Lung microvascular endothelial cell (primary cell): ENCODE data around the gene COL19A1. TPM values are rescaled to one million over a fixed set of nuclear protein-coding genes. Genes with fewer than 3 reads are reported as not detected.
"Not testable (repeated sequence)": the region's sequence is repeated elsewhere in the genome, so short reads cannot be mapped to it uniquely, and the experiment has no call there.

Experiments
- DNase-seq, 2 donors: peaks; one replicate each; pipeline versions ENCODE4 v3.0.0 to v3.0.0-alpha.2; 2010; ENCODE audit warnings: low read depth in 2 of 2
- total RNA-seq: library from RNA; depleted of rRNA; stranded (reverse); fragments of >200 nt; gene quantifications from 2 replicates; pipeline ENCODE4 v1.2.1, GENCODE V29; 2014

Gene COL19A1
- total RNA-seq, 1 donor from 2014 or later: not detected

- not testable (repeated sequence) for DNase-seq
These were observed 99.6 kb downstream of the COL19A1 start for GRCh38 chr6:69965974-69966373.

DNA sequence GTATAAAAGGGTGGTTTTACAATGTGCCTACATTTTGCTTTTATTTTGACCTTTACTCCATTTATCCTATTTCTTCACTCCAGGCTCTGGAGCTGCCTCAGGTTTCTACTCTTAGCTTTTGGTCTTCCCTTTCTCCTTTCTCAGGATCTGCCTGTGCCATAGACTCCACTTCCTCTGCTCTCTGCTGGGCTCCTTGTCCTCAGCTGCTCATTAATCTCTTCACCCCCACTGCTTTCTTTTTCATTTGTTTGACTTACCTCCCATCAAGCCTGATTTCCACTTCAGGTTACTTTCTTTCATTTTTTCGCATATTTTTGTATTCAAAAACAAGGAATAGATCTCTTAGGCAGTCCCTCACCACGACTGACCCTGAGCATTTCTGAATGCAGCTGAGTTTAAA lies 106.8 kb downstream of the COL19A1 start:
- no peak for DNase-seq

DNA sequence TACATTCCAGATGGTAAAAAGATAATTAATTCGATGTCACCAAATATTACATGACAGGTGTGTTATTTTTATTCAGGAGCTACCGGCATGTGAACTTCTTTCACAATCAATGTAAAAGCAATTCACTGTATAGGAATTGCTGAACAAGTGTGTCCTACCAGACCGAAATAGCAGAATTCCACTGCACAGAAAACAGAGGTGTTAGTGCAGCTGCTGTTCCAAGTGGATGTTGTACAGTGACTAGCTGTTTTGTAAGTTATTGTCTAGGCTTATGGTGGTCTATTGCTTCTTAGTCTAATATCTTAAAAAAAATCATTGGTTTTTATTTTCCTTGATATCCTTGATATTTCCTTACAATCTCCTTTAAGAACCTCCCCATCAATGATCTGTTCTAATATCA lies 107.4 kb downstream of the COL19A1 start:
- no peak for DNase-seq

DNA sequence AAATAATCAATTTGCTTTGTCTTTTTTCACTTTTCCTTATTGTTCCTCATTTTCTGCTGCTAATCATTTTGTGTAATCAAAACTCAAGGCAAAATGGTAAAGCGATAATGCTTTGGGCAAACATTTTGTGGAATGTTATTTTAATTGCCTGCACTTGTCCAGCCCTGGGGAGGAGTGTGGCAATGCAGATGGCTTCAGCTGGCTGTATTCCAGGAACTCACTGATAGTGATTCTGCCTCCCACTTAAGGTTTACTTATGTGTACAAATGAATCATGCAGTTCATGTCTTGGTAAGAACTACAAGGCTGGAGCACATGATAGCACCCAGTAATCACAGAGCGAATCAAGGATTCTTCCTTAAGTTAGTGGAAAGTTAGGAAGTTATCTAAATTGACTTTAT lies 107.8 kb downstream of the COL19A1 start:
- DNase-seq: no peak

DNA sequence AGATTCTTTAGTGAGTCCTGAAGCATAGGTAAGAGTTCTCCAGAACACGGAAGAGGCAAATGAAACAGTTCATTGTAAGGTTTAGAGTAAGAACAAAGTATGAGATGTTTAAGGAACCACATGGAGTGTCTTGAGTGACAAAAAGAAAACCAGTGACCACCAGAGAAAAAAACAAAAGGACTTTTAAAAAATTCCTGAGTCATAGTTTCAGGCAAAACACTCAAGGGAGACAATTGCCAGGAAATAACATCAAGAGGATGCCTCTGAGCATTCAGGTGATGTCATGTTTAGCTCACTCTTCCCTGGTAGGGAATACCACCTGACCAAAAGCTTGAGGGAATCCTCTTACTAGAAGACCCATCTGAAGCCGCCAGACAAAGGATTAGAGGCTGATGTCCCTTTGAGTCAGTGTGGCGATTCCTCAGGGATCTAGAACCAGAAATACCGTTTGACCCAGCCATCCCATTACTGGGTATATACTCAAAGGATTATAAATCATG lies 110.3 kb downstream of the COL19A1 start:
- DNase-seq: no peak

DNA sequence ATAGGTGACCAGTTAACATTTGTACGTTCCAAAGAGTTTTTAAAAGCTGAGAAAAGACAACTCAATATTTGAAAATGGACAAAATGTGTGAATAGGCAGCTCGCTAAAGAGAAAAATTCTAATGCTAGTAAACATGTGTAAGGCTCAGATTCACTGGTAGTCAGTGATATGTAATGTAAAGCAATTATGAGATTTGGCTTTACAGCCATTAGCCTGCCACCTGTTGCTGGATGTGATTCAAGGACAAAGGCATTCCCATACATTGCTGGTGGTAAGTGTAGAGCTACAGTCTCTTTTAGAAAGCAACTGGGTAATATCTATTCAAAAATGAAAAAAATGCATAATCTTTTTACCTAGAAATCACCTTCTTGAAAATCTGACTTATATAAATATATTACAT lies 114.3 kb downstream of the COL19A1 start:
- no peak for DNase-seq

GRCh38 chr6:69984506-69984905 lies 118.2 kb downstream of the COL19A1 start:
- no peak for DNase-seq

DNA sequence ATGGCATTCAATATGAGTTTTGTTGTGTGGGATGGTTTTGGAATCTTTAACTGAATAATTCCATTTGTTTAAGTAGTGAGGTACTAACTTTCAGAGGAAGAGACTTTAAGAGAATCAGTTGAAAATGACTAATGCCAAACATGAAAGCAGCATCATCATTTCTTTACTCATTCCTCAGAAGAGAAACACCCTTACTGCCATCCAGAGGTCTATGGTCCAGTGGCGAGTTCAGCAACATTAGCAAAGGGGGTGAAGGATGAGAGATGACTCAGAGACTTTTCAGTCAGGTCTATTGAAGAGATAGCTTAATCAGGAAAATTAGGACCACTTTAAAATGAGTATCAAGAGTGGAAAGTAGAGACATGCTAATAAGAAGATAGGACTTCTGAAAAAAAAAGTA lies 118.8 kb downstream of the COL19A1 start:
- no peak for DNase-seq

DNA sequence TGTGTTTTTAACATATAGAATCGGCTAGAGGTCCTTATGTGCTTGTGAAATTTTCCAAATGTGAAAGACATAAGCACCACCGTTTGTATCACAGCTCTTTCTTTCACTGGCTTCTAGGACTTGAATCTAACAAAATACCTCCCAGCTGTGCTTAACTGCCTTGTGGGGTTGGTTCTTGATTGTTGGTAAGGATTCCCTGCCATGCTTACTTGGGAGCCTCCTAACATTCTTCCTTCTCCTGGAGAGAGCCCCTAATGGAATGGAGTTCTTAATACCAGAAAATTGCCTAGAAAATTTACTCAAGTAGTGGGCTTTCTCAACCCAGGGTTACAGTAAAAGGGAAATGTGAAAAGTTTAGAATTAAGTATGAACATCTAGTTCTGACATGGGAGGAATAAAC lies 121.2 kb downstream of the COL19A1 start:
- no peak for DNase-seq

GRCh38 chr6:69988458-69989126 lies 122.2 kb downstream of the COL19A1 start:
- no peak for DNase-seq

GRCh38 chr6:69994251-69994650 lies 127.9 kb downstream of the COL19A1 start:
- no peak for DNase-seq

- DNase-seq: no peak
These were observed 141.8 kb downstream of the COL19A1 start for GRCh38 chr6:70008189-70008588.

DNA sequence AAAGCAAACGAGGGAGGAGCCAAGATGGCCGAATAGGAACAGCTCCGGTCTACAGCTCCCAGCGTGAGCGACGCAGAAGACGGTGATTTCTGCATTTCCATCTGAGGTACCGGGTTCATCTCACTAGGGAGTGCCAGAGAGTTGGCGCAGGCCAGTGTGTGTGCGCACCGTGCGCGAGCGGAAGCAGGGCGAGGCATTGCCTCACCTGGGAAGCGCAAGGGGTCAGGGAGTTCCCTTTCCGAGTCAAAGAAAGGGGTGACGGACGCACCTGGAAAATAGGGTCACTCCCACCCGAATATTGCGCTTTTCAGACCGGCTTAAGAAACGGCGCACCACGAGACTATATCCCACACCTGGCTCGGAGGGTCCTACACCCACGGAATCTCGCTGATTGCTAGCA lies 144.0 kb downstream of the COL19A1 start:
- not testable (repeated sequence) for DNase-seq

GRCh38 chr6:70023201-70023600 lies 156.8 kb downstream of the COL19A1 start:
- DNase-seq: not testable (repeated sequence)

- DNase-seq: no peak
These were observed 161.9 kb downstream of the COL19A1 start for GRCh38 chr6:70028246-70028645.

GRCh38 chr6:70028926-70029325 lies 162.6 kb downstream of the COL19A1 start:
- DNase-seq: no peak

GRCh38 chr6:70033781-70034180 lies 167.4 kb downstream of the COL19A1 start:
- DNase-seq: no peak

DNA sequence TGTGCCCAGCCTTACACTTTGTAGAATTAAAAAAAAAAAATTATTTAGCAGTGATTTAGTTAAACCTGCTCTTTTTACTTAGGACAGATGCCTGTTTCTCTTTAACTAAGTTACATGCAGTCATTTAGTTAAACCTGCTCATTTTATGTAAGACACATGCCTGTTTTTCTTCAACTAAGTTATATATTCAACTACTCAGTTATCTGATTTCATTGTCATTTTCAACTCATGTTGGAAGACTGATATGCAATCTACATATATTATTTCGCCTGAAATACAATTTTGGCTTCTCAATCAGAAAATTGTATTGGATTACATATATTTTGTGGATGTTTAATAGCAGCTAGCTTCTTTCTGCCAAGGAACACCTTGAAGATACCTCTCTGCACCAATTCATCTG lies 171.1 kb downstream of the COL19A1 start:
- no peak for DNase-seq

DNA sequence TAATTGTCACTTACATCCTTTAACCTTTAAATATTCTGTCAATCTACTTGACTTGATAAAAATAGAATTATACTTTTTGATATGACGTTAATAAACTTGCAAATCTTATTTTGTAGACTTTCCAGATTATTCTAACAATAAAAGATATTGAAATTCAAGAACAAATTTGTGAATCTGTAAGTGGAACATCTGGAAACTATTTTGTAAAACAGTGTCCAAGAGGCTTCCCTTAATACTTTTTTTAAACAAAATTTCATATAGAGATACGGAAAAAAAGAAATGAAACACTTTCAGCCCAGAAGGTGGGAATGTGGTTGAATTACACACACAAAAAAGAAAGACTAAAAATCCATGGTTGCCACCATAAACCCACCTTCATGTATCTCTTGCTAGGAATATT lies 174.4 kb downstream of the COL19A1 start:
- DNase-seq: no peak

- no peak for DNase-seq
These were observed 175.1 kb downstream of the COL19A1 start for GRCh38 chr6:70041411-70041810.

GRCh38 chr6:70045413-70045812 lies 179.1 kb downstream of the COL19A1 start:
- DNase-seq: no peak

DNA sequence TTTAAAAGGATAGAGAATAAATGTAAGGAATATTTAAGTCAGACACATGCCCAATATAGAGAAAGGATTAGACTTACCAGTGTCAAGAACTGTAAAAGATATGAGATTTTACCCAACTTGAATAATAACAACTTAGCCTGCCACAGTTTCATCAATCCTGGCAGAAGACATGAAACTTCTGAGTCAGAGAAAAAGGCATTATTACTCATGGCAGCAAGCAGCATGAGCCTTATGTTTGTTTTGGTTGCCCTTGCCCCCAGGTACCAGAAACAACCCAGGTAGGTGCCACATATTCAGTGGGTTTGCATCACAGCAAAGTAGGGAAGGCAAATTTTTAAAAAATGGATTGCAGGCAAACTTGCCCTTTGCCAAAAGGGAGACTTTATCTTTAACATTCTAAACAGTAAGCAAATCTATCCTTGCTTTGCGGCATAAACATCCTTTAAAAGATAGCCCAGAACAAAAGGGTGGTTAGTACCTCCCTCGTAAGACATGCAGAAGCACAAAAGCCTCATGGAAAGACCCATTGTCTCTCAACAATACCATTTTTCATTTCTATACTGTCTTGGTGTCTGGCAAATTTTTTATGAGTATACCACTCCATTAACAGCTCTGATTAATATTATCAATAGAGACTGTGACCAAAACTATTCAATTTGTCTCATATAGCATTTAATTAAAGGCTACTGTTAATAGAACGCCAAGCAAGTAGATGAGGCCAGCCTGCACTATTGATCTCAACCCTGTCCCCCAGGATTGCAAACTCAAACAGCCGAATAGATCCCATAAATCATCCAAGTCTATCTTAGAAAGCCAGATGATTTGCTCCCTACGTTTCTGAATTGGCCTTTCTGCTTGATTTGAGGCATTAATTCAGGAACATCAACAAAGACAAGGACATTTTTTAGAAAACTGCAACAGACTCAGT lies 185.1 kb downstream of the COL19A1 start:
- no peak for DNase-seq
